Measurements from ENCODE around the gene CREB5. TPM values are rescaled to one million over a fixed set of nuclear protein-coding genes. Genes with fewer than 3 reads are reported as not detected.

CREB5 gene
- total RNA-seq, 4 donors from 2014 or later, result 0.88 to 31.4 (median 15.9) TPM

DNA sequence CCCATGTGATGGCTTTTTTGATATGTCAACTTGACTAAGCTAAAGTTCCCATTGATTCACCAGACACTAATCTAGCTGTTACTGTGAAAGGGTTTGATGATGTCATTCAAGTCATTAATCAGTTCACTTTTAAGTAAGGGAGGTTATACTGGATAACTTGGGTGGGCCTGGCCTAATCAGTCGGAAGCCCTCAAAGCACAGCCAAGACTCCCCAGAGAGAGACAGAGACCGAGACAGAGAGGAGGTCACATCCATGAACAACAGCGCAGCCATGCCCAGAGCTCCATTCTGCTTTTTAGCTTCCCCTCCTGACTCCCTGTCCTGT, 442.4 kb downstream of the CREB5 start:
- Histone ChIP-seq H3K27me3 (no peaks in the 10 kb centered on the region), H3K36me3 (no peaks in the 10 kb centered on the region), H3K4me3 (no peak overlapping the region), H3K4me1 (peaks cover 0 to 10% (median 0%) of the 10 kb centered on the region in 4 donors), H3K9me3 (no peaks in the 10 kb centered on the region), H3K27ac (no peak overlapping the region)
- no peak for DNase-seq
- TF ChIP-seq POLR2A (IDR thresholded peaks at IDR 0.05), result no peak
- TF ChIP-seq, protein P1, sequence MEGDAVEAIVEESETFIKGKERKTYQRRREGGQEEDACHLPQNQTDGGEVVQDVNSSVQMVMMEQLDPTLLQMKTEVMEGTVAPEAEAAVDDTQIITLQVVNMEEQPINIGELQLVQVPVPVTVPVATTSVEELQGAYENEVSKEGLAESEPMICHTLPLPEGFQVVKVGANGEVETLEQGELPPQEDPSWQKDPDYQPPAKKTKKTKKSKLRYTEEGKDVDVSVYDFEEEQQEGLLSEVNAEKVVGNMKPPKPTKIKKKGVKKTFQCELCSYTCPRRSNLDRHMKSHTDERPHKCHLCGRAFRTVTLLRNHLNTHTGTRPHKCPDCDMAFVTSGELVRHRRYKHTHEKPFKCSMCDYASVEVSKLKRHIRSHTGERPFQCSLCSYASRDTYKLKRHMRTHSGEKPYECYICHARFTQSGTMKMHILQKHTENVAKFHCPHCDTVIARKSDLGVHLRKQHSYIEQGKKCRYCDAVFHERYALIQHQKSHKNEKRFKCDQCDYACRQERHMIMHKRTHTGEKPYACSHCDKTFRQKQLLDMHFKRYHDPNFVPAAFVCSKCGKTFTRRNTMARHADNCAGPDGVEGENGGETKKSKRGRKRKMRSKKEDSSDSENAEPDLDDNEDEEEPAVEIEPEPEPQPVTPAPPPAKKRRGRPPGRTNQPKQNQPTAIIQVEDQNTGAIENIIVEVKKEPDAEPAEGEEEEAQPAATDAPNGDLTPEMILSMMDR (IDR thresholded peaks at IDR 0.05), result no peak

DNA sequence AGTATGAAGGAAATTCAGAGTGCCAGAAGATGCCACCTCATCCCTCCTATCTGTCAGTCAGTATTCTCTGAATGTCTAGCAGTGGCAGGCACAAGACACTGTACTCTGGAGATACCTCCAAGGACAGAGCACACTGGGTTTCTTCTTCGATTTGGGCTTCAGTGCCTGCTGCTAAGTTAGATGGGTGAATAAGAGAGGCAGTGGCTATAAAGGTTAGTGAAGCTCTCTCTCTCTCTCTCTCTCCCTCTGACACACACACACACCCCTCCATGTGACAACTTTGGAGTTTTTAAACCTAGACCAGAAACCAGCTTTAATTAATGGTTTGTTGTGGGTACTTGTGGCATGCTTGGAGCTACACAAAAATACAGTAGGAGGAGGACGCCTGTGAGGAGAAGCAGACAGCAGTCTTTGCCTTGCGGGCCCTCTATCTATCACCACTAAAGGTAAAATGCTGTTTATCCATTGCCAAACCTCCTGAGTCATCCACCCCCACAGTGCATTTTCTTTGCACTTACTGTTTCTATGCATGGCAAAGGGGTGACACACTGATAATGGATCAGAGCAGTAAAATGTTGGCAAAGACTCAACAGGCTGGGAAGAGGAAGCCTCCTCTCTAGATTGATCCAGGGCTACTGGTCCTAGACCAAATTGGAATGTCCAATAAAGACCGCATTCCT, 443.4 kb downstream of the CREB5 start:
- Histone ChIP-seq H3K9me3 (no peaks in the 10 kb centered on the region), H3K27ac (no peak overlapping the region), H3K4me1 (peaks cover 0 to 10% (median 0%) of the 10 kb centered on the region in 4 donors), H3K4me3 (no peak overlapping the region), H3K27me3 (no peaks in the 10 kb centered on the region), H3K36me3 (no peaks in the 10 kb centered on the region)
- TF ChIP-seq POLR2A (IDR thresholded peaks at IDR 0.05), result no peak
- TF ChIP-seq, protein P1 (IDR thresholded peaks at IDR 0.05), result no peak
- no peak for DNase-seq

DNA sequence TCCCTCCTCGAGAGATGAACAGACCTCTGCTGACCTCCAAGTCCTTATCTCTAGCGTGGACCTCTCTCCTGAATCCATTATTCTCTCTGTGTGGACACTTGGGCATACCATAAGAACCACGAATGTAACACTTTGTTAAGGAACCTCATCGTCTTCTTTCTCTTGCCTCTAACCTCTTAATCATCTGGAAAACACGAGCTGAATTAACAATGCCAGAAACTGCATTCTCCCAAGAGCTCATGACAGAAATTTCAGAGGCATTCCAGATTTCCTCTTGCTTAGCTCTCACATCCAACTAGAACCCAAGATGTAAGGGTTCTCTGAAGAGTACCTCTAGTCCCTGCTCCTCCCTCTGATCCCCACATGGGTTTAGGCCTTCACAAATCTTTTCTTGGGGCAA, 444.3 kb downstream of the CREB5 start:
- Histone ChIP-seq H3K4me1 (peaks cover 0 to 10% (median 0%) of the 10 kb centered on the region in 4 donors), H3K4me3 (no peak overlapping the region), H3K36me3 (no peaks in the 10 kb centered on the region), H3K27ac (no peak overlapping the region), H3K9me3 (no peaks in the 10 kb centered on the region), H3K27me3 (no peaks in the 10 kb centered on the region)
- DNase-seq, result no peak
- TF ChIP-seq, protein P1 (IDR thresholded peaks at IDR 0.05), result no peak
- TF ChIP-seq POLR2A (IDR thresholded peaks at IDR 0.05), result no peak

DNA sequence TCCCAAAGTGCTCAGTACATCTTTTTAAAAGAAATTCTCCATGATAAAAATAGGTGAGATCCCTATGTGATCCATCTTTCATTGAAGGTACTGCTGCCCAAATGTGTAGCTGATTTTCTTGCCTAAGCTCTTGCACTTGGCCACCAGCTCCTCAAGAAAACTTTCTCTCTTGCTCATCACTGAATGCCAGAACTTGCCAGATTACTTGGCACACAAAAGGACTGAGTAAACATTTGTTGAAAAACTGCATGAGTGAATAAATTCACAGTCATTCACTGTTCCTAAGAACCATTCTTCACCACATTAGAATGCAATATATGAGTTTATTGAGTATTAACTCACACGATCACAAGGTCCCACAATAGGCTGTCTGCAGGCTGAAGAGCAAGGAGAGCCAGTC, 445.9 kb downstream of the CREB5 start:
- no peak for TF ChIP-seq POLR2A (IDR thresholded peaks at IDR 0.05)
- TF ChIP-seq, protein P1 (IDR thresholded peaks at IDR 0.05), result no peak
- no peaks in the 10 kb centered on the region for H3K27me3 ChIP-seq
- H3K9me3 ChIP-seq, result no peaks in the 10 kb centered on the region
- H3K36me3 ChIP-seq, result no peaks in the 10 kb centered on the region
- H3K27ac ChIP-seq, result no peak overlapping the region
- H3K4me1 ChIP-seq, result peaks cover 0 to 8% (median 0%) of the 10 kb centered on the region in 4 donors
- no peak for DNase-seq
- H3K4me3 ChIP-seq, result no peak overlapping the region

DNA sequence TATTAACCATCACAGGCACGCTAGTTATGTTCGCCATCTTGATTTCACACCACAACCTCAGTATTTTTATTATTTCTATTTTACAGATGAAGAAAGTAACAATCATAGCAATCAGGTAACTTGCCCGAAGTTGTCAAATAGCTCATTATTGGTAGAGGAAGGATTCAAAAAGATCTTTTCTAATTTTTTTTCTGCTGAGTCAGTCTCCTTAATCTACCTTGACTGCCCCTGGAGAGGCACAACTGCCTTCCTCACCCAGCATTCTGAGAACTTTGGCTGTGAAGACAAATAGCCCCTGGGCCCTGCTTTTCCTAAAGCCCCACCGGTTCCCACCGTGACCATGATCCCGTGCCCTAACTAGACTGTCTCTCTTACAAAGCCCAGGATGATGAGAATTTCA, 446.6 kb downstream of the CREB5 start:
- Histone ChIP-seq H3K4me1 (peaks cover 0 to 1% (median 0%) of the 10 kb centered on the region in 4 donors), H3K4me3 (no peak overlapping the region), H3K9me3 (no peaks in the 10 kb centered on the region), H3K27ac (no peak overlapping the region), H3K36me3 (no peaks in the 10 kb centered on the region), H3K27me3 (no peaks in the 10 kb centered on the region)
- DNase-seq, result no peak
- TF ChIP-seq, protein P1 (IDR thresholded peaks at IDR 0.05), result no peak
- TF ChIP-seq POLR2A (IDR thresholded peaks at IDR 0.05), result no peak

DNA sequence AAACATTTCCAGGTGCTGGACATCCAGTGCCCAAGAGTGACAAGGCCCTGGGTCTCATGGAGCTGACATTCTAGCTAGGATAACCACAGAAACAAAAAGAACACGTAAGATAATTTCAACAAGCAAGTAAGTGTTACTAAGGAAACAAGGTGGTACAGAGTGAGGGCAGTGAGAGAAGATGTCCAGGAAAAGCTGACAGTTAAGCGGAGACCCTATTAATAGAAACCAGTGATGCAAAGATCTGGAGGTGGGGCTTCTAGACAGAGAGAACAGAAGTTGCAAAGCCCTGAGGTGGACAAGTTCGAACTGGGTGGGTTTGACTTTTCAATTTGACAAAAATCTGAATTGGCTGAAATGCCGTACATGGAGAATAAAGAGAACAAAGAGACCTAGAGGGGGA, 449.5 kb downstream of the CREB5 start:
- H3K4me1 ChIP-seq, result no peaks in the 10 kb centered on the region
- H3K36me3 ChIP-seq, result no peaks in the 10 kb centered on the region
- no peak overlapping the region for H3K27ac ChIP-seq
- no peaks in the 10 kb centered on the region for H3K27me3 ChIP-seq
- H3K9me3 ChIP-seq, result no peaks in the 10 kb centered on the region
- no peak for TF ChIP-seq POLR2A (IDR thresholded peaks at IDR 0.05)
- TF ChIP-seq, protein P1 (IDR thresholded peaks at IDR 0.05), result no peak
- no peak overlapping the region for H3K4me3 ChIP-seq
- no peak for DNase-seq
